Activated CD4-positive, alpha-beta T cell treated with anti-CD3 and anti-CD28 coated beads, Interleukin-2, amount 10 ng/mL, durations not matched to agents 7 days and 5 days (primary cell): Measurements from ENCODE around the gene SERGEF. TPM values are rescaled to one million over a fixed set of nuclear protein-coding genes. Genes with fewer than 3 reads are reported as not detected.

Experiments
- CTCF ChIA-PET: fragments of 350-600 bp; sonication (Branson Sonifier 250); formaldehyde crosslinking; loops from one replicate; lab custom pipeline; 2021; ENCODE audit warnings: antibody characterized with exemption; lab: Charles Lee
- POLR2A ChIA-PET: fragments of 350-600 bp; sonication (Branson Sonifier 250); formaldehyde crosslinking; loops from one replicate; lab custom pipeline; 2021; ENCODE audit warnings: antibody characterized with exemption; lab: Charles Lee
- DNase-seq: peaks from one replicate; pipeline ENCODE4 v3.0.0-alpha.2; 2020
- H3K27ac Mint-ChIP-seq: one replicate; pipeline ENCODE4 v1.8.0; 2021; ENCODE audit warnings: mild to moderate bottlenecking, moderate library complexity, mixed read lengths
- H3K27me3 Mint-ChIP-seq: one replicate; pipeline ENCODE4 v1.8.0; 2021; ENCODE audit warnings: mixed read lengths
- H3K36me3 Mint-ChIP-seq: one replicate; pipeline ENCODE4 v1.8.0; 2021; ENCODE audit warnings: low read depth, mixed read lengths
- H3K4me1 Mint-ChIP-seq: one replicate; pipeline ENCODE4 v1.8.0; 2021; ENCODE audit warnings: mixed read lengths
- H3K4me3 Mint-ChIP-seq: one replicate; pipeline ENCODE4 v1.8.0; 2021; ENCODE audit warnings: mild to moderate bottlenecking, moderate library complexity, mixed read lengths
- H3K9me3 Mint-ChIP-seq: one replicate; pipeline ENCODE4 v1.8.0; 2021; ENCODE audit warnings: mixed read lengths
- total RNA-seq, 2 experiments: library from RNA; stranded (reverse); gene quantifications; one replicate each; pipeline ENCODE4 v1.2.3, GENCODE V29; 2021

Gene SERGEF
- total RNA-seq, 2 experiments from 2014 or later = 33.7 to 33.9 TPM

DNA sequence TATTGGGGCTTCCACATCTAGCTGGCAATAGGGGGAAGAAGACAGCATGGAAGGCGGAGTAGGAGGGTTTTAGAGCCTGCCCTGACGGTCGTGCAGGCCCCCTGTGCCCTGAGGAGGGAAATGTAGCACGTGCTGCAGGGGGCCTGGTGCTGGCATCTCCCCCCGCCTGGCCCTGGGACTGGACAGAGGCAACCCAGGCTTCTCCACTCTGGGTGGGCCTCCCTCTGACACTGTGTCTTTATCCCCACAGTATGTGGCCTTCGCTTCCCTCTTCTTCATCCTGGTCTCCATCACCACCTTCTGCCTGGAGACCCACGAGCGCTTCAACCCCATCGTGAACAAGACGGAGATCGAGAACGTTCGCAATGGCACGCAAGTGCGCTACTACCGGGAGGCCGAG is 241.4 kb downstream of the SERGEF start:
- no peaks in the 10 kb centered on the region for H3K36me3 Mint-ChIP-seq

DNA sequence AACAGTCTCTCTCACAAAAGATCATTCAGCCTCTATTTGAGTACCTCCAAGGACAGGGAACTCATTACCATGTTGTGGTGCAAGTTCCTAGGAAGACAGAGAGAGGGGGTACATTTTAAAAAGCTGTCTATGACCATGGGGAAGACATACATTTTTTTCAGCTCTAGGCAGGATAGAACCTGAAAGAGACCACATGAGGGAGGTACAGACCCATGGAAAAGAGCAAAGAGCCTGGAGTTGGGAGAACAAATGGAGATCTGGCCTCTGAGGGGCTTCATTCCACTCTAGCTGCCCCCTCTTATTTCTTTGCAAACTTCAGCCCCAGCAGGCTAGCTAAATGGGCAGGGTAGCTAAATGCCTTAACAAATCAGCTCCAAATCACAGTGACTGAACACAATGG is 241.9 kb downstream of the SERGEF start:
- no peak for DNase-seq
- Mint-ChIP-seq H3K27ac (no peak overlapping the region), H3K27me3 (no peaks in the 10 kb centered on the region), H3K36me3 (no peaks in the 10 kb centered on the region), H3K4me1 (no peaks in the 10 kb centered on the region), H3K4me3 (no peak overlapping the region), H3K9me3 (no peaks in the 10 kb centered on the region)
- POLR2A ChIA-PET = no interaction called here
- CTCF ChIA-PET = interaction anchor here (0.6 to 0.8 kb wide), 2 partner anchors 80 to 199 kb away, joined by 3 read pairs; no protein-coding TSS in a partner anchor

More for the DNA sequence above, 241.4 kb downstream of the SERGEF start:
- CTCF ChIA-PET = interaction anchor here (0.8 kb wide), 1 partner anchor 198 kb away, joined by 3 read pairs; no protein-coding TSS in a partner anchor
- H3K27me3 Mint-ChIP-seq = no peaks in the 10 kb centered on the region
- no peak for DNase-seq
- H3K9me3 Mint-ChIP-seq = no peaks in the 10 kb centered on the region
- POLR2A ChIA-PET = no interaction called here
- no peak overlapping the region for H3K27ac Mint-ChIP-seq
- H3K4me1 Mint-ChIP-seq = no peaks in the 10 kb centered on the region
- H3K4me3 Mint-ChIP-seq = no peak overlapping the region

DNA sequence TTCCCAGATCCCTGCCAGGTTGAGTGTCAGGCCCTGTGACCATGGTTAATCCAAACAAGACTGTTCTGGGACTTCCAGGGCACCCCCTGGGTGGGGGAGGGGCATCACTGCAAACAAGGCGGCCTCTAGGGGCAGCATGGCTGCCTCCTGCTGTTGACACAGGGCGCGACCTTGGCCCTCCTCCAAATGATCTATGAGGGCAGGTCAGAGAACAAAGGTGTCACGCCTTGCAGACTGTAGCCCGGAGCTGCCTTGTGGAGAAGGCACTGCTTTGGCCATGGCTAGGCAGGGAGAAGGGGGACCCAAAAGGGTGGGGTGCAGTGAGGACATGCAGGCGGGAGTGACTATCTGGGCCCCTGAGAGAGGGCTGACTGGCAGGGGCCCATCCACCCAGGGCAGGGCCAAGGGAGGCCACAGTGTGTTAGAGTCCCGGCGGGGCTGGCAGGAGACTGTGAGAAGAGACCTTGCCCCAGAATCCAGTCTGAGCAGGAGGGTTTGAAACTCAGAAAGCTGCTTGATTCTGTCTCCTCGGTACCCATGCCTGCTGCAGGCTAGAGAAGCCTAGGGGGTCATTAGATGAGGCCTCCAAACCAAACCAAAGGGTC is 242.7 kb downstream of the SERGEF start:
- CTCF ChIA-PET = interaction anchor here (0.6 to 1.0 kb wide), 2 partner anchors 24 to 79 kb away, joined by 3 read pairs; no protein-coding TSS in a partner anchor

DNA sequence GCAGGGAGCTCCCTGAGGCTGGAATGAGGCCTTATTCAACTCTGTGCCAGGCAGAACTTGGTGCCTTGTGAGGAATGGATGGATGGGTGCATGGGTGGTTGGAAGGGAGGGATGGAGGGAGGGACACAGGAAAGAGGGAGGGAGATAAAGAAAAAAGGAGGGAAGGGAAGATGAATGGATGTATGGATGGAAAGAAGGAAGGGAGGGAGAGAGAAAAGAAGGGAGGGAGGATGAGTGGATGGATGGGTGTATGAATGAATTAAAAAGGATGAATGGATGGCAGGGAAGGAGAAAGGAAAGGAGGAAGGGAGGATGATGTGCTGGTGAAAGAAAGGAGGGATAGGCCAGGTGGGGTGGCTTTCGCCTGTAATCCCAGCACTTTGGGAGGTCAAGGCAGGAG is 243.6 kb downstream of the SERGEF start:
- Mint-ChIP-seq H3K36me3 (no peaks in the 10 kb centered on the region), H3K4me1 (no peaks in the 10 kb centered on the region), H3K4me3 (no peak overlapping the region), H3K9me3 (no peaks in the 10 kb centered on the region), H3K27ac (no peak overlapping the region), H3K27me3 (no peaks in the 10 kb centered on the region)
- POLR2A ChIA-PET = no interaction called here
- CTCF ChIA-PET = interaction anchor here (1.7 kb wide), 1 partner anchor 10 kb away, joined by 6 read pairs; no protein-coding TSS in a partner anchor
- no peak for DNase-seq

More for the DNA sequence above, 242.7 kb downstream of the SERGEF start:
- no peaks in the 10 kb centered on the region for H3K27me3 Mint-ChIP-seq
- no peak for DNase-seq
- H3K27ac Mint-ChIP-seq = no peak overlapping the region
- H3K4me3 Mint-ChIP-seq = no peak overlapping the region
- POLR2A ChIA-PET = no interaction called here
- no peaks in the 10 kb centered on the region for H3K4me1 Mint-ChIP-seq
- H3K36me3 Mint-ChIP-seq = no peaks in the 10 kb centered on the region
- H3K9me3 Mint-ChIP-seq = no peaks in the 10 kb centered on the region

DNA sequence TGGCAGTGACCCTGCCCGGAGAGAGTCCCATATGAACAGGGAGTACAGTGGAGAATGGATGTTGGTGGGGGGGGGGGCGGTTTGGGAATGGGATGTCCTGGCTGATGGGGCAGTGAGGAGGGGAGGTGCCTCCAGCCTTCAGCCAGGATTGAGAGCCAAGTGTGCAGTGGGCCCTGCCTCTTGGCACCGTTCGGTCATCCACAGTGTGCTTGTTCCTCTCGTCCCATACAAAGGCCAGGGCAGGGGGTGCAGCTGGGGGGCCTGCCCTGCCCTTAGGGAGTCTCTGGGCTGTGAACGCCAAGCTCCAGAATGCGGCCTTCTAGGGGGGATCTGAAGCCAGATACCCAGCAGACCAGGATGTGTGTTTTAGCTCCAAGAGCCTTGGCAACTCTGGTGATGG is 244.3 kb downstream of the SERGEF start:
- CTCF ChIA-PET = interaction anchor here (1.7 kb wide), 1 partner anchor 9 kb away, joined by 6 read pairs; no protein-coding TSS in a partner anchor
- Mint-ChIP-seq H3K36me3 (no peaks in the 10 kb centered on the region), H3K4me1 (no peaks in the 10 kb centered on the region), H3K9me3 (no peaks in the 10 kb centered on the region), H3K27me3 (no peaks in the 10 kb centered on the region), H3K27ac (no peak overlapping the region), H3K4me3 (no peak overlapping the region)
- POLR2A ChIA-PET = no interaction called here
- DNase-seq = no peak

DNA sequence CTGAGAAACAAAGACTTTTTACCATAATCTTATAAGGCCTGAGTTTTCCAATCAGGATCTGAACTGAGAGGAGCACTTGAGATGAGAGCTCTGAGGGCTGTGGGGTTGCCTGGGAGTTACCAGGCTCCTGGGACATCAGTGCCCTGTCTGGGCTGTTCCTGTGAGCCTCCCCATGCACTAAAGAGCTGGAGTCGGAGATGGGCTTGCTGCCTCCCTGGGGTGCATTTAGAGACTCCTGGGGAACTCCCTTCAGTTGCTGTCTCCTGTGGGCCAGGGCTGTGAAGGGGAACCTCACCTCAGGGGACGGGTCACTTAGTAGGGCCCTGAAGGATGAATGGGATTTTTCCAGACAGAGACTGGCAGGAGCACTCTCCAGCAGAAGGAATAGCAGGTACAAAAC is 244.9 kb downstream of the SERGEF start:
- no peaks in the 10 kb centered on the region for H3K36me3 Mint-ChIP-seq
- no peak overlapping the region for H3K4me3 Mint-ChIP-seq
- POLR2A ChIA-PET = no interaction called here
- DNase-seq = no peak
- no peaks in the 10 kb centered on the region for H3K27me3 Mint-ChIP-seq
- no peak overlapping the region for H3K27ac Mint-ChIP-seq
- H3K4me1 Mint-ChIP-seq = no peaks in the 10 kb centered on the region
- H3K9me3 Mint-ChIP-seq = no peaks in the 10 kb centered on the region
- CTCF ChIA-PET = interaction anchor here (1.7 kb wide), 1 partner anchor 8 kb away, joined by 6 read pairs; no protein-coding TSS in a partner anchor

DNA sequence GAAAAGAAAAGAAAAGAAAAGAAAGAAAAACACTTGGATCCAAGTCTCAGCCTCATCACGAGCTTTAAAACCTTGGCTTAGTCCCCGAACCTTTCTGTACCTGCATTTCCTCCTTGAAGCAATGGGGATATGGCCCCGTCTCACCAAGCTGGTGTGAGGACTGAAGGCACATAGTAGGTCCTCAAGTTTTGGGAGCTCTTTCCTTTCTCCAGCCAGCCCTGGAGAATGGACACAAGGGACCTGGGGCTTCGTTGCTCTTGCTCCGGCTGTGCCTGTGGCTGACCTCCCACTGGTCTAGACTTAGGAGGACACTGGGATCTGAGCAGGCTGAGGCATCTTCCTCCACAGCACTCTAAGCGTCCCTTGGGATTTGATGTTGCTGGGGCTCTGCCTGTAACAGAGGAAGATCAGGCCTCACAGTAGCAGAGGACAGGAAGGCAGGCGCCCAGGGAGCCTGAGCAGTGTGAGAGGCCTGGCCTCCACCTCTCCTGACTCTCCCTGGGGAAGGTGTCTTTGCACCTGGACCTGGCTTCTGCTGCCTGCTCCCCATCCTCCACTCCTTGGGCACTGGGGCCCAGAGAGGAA is 245.5 kb downstream of the SERGEF start:
- CTCF ChIA-PET = no interaction called here
- Mint-ChIP-seq H3K36me3 (no peaks in the 10 kb centered on the region), H3K9me3 (no peaks in the 10 kb centered on the region), H3K4me3 (no peak overlapping the region), H3K27me3 (no peaks in the 10 kb centered on the region), H3K27ac (no peak overlapping the region), H3K4me1 (no peaks in the 10 kb centered on the region)
- no peak for DNase-seq
- POLR2A ChIA-PET = no interaction called here

DNA sequence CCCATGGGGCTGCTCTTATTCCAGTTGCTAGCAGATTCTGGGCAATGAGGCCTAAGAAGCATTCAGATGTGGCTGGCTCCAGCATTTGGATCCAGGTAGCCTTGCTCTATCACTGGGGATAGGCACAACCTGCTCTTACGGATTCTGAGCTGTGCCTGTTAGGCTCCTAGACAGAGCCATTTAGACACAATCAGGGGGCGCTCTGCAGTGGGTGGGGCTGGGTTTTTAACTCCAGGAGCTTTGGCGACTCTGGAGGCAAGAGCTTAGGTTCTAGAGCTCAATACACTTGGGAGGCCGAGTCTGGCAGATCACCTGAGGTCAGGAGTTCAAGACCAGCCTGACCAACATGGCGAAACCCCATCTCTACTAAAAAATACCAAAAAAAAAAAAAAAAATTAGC is 246.3 kb downstream of the SERGEF start:
- POLR2A ChIA-PET = no interaction called here
- Mint-ChIP-seq H3K36me3 (no peaks in the 10 kb centered on the region), H3K9me3 (no peaks in the 10 kb centered on the region), H3K4me1 (no peaks in the 10 kb centered on the region), H3K27ac (no peak overlapping the region), H3K27me3 (no peaks in the 10 kb centered on the region), H3K4me3 (no peak overlapping the region)
- no peak for DNase-seq
- CTCF ChIA-PET = no interaction called here

DNA sequence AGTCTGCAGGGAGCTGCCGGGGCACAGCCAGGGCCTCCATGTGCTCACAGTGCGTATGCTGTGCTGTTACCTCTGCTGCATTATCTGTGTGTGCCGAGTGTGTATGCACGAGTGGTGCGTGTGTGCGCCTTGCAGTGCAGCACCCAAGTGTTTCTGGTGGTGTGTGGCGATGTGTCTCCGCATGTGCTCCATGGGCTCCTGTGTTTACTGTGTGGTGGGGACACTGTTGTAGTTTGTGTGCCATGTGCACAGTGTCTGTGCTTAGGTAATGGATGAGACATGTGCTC is 246.8 kb downstream of the SERGEF start:
- no peaks in the 10 kb centered on the region for H3K9me3 Mint-ChIP-seq
- H3K36me3 Mint-ChIP-seq = no peaks in the 10 kb centered on the region
- H3K27ac Mint-ChIP-seq = no peak overlapping the region
- no peaks in the 10 kb centered on the region for H3K27me3 Mint-ChIP-seq
- H3K4me1 Mint-ChIP-seq = no peaks in the 10 kb centered on the region
- no peak overlapping the region for H3K4me3 Mint-ChIP-seq
- no peak for DNase-seq
- ChIA-PET CTCF (no interaction called here), POLR2A (no interaction called here)

DNA sequence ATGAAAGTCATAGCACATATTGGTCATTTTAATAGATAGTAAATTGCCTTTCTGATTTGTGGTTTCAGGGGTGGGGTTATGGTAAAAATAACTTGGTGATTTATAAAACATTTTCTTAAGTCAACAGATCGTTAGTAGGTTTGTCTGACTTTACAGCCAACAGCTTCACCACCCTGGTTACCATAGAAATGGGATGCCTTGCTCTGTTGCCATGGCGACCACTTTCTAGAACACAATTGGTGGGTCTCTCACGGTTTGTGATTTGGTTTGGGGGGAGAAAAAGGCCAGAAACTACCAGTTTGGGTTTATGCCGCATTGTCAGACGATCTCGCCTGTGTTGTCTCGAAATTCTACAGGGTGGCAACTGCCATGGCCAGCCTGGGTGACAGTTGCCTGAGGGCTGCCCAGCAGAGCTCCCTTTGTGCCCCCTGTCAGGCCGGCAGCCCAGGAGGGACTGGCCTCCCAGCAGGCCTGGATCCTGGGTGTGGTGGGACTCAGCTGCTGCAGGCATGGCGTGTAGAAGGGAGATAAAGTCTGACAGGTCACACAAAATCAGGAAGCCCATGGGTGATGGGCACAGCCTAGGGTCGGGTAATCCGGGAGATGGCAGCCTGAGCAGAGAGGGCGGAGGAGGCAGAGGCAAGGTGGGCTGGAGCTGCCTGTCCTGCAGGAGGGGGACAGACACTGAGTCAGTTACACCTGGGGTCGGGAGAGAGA is 247.3 kb downstream of the SERGEF start:
- Mint-ChIP-seq H3K27me3 (no peaks in the 10 kb centered on the region), H3K9me3 (no peaks in the 10 kb centered on the region), H3K36me3 (no peaks in the 10 kb centered on the region), H3K4me1 (no peaks in the 10 kb centered on the region), H3K4me3 (no peak overlapping the region), H3K27ac (no peak overlapping the region)
- POLR2A ChIA-PET = no interaction called here
- CTCF ChIA-PET = no interaction called here
- DNase-seq = no peak

DNA sequence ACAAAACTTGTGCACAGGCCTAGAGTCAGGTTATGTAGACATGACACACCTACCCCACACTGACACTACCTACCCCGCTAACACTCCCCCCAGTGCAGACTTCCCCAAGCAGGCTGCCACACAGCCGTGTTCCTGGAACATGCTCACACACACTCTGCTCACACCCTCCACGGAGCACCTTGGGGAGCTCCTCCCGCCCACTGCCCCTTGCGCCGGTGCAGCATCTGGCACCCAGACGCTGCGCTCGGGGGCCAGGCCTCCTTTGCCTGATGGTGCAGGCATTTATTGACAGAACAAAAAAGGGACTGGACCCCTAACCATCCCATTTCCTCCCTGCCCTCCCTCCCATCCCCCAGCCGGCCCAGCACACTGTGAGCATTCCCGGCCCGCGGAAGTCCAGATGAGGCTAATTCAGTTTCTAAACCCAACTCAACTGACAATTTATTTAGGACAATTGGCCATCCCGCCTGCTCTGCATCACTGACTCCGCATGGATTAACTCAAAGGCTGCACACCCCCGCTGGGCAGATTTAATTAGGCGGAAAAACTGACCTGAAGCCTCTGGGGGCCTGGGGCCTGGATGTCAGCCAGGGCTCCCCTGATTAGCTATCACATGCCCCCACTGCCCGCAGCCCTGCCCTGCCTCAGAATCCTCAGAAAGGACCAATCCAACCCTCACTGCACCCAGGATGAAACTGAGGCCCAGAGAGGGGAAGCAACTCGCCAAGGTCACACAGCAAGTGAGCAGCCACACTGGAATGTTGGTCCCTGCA is 248.2 kb downstream of the SERGEF start:
- ChIA-PET CTCF (no interaction called here), POLR2A (no interaction called here)
- Mint-ChIP-seq H3K27me3 (no peaks in the 10 kb centered on the region), H3K27ac (no peak overlapping the region), H3K4me3 (no peak overlapping the region), H3K4me1 (no peaks in the 10 kb centered on the region), H3K9me3 (no peaks in the 10 kb centered on the region), H3K36me3 (no peaks in the 10 kb centered on the region)
- no peak for DNase-seq

DNA sequence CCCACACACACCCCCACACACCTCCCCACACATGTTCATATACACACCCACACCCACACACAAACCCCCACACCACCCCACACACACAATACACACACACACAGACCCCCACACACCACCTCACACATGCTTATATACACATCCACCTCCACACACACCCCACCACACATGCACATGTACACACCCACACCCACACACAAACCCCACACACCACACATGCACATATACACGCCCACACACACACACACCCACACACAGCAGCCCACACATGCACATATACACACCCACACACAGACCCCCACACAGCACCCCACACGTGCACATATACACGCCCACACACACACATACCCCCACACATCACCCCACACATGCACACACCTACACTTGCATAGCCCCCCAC is 249.1 kb downstream of the SERGEF start:
- H3K4me1 Mint-ChIP-seq = peaks cover 3% of the 10 kb centered on the region
- no peaks in the 10 kb centered on the region for H3K36me3 Mint-ChIP-seq
- H3K27ac Mint-ChIP-seq = no peak overlapping the region
- ChIA-PET CTCF (no interaction called here), POLR2A (no interaction called here)
- no peak for DNase-seq
- no peak overlapping the region for H3K4me3 Mint-ChIP-seq
- no peaks in the 10 kb centered on the region for H3K27me3 Mint-ChIP-seq
- H3K9me3 Mint-ChIP-seq = no peaks in the 10 kb centered on the region

DNA sequence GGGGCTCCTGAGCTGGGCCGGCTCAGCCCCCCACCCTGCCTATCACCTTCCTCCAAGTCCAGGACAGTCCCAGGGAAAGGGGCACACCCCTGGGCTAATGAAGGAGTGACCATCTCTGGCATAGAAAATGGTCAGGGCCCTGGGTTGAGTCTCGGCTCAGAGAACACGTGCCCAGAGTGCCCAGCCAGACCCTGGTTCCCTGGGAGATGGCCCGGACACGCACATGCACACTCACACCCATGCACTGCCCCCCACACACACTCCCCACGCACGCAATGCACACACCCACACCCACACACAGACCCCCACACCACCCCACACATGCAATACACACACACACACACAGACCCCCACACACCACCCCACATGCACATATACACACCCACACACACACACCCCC is 249.6 kb downstream of the SERGEF start:
- Mint-ChIP-seq H3K4me3 (no peak overlapping the region), H3K27me3 (no peaks in the 10 kb centered on the region), H3K4me1 (peaks cover 3% of the 10 kb centered on the region), H3K27ac (no peak overlapping the region), H3K36me3 (no peaks in the 10 kb centered on the region), H3K9me3 (no peaks in the 10 kb centered on the region)
- DNase-seq = no peak
- CTCF ChIA-PET = no interaction called here
- POLR2A ChIA-PET = no interaction called here
